ENCODE measurements around the gene ATPAF2. TPM values are rescaled to one million over a fixed set of nuclear protein-coding genes. Genes with fewer than 3 reads are reported as not detected.

The ATPAF2 gene
- total and polyA plus RNA-seq, 8 donors: 5.4 to 250 (median 19.1) TPM

DNA sequence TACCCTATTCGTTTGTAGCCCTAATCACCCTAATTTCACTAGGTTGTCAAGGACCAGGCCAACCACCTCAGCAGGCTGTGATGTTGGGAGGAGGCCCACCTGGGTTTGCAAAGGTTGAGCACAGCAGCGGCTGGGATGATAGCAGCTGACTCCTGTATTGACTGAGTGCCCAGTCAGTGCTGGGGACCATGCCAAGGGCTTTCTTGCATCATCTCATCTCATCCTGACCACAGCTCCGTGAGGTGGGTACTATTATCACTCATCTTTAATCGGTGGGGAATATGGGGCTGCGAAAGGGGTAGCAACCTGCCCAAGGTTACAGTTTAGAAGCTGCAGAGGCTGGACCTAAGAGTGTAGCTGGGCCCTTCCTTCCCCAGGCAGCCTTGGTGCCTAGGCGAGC lies 11.7 kb downstream of the ATPAF2 start:
- TF ChIP-seq CTCF (IDR thresholded peaks at IDR 0.05) (no peak), EP300 (IDR thresholded peaks at IDR 0.05) (no peak), POLR2A (IDR thresholded peaks at IDR 0.05) (no peak), POLR2AphosphoS5 (IDR thresholded peaks at IDR 0.05) (no peak)
- Histone ChIP-seq H3K4me3 (no peak overlapping the region), H3K27me3 (no peaks in the 10 kb centered on the region), H3K27ac (no peak overlapping the region), H3K9me3 (no peaks in the 10 kb centered on the region), H3K36me3 (peaks cover under 1 to 46% (median 39%) of the 10 kb centered on the region in 4 donors), H3K4me1 (peaks cover 0 to 8% (median 0%) of the 10 kb centered on the region in 4 donors)
- 70 to 85% (median 83%) methylated on average over 6 of the region's 6 CpGs for WGBS, 5 donors
- intact Hi-C loops (cut with DNase I; ENCODE audit: low total_unique reads): no loop called here
- no peak for DNase-seq

DNA sequence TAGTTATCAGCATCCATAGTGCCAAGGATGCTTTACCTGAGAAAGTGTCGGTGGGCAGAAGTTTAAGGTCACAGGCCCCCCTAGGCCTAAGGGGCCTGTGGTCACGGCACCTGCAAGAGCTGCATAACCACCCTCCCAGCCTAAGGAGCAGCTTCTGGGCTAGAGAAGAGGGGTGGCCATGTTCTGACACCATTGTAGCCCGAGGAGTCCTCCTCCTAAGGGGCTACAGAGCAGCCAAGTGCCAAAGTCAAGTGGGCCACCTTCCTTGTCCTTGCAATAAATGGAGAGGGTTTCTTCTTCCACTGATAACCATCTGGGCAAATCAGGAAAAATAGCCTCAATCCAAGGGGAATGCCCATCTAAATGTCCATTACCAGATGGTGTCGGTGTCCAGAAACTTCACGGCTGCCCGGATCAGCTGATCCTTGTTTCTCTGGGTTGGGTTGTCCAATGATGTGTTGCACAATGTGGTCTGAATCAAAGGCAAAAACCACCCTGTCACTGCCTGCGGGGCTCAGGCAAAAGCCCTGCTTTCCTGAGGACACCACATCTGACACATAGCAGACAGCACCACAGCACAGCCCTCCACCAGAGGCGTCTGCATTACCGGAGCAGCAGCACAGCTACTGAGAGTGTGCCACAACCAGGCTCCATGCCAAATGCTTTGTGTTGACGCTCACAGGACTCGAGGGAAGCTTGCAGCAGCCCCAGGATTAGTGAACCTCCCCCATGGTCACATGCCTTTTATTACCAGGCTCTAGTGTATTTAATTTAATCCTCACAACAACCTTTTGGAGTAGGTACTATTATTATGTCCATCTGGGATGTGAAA lies 12.8 kb downstream of the ATPAF2 start:
- H3K27ac ChIP-seq: no peak overlapping the region
- H3K36me3 ChIP-seq: peaks cover 4 to 57% (median 48%) of the 10 kb centered on the region in 4 donors
- H3K27me3 ChIP-seq: no peaks in the 10 kb centered on the region
- no peak overlapping the region for H3K4me3 ChIP-seq
- H3K4me1 ChIP-seq: peaks cover 0 to 8% (median 0%) of the 10 kb centered on the region in 4 donors
- 60 to 79% (median 70%) methylated on average over 7 to 11 of the region's 11 CpGs for WGBS, 5 donors
- intact Hi-C loops (cut with DNase I; ENCODE audit: low total_unique reads): no loop called here
- H3K9me3 ChIP-seq: no peaks in the 10 kb centered on the region
- DNase-seq: peak in 1 of 2 donors; percentile 45
- TF ChIP-seq POLR2AphosphoS5 (IDR thresholded peaks at IDR 0.05) (no peak), POLR2A (IDR thresholded peaks at IDR 0.05) (no peak), CTCF (IDR thresholded peaks at IDR 0.05) (no peak), EP300 (IDR thresholded peaks at IDR 0.05) (no peak)

DNA sequence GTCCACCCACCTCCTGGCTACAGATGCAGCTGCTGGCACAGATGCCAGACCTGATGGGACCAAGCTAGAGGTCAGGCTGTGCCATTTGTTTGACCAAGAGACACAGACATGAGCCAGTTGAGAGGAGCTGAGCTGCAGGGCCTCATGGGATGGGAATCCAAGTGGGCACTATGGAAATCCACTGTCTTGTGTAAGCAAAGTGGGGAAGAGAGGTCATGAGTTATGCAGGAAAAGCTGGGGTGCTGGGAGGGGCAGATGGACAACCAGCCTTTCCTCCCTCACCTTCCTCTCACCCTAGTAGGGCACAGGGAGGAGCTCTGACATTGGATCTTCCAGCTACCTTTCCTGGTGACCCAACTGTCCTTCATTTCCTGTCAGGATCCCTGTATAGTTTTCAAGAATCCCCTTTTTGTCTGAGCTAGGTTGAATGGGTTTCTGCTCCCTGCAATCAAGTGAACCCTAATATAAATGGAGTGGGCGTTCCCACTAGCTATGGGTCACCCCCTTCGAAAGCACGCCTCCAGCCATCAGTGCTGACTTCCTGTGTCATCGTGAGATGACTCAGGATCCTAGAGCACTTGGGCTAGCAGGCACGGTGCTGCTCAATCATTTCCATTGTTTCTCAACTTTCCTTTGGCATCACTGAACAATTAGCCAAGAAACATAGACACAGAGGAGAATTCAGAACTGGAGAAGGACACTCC lies 13.6 kb downstream of the ATPAF2 start:
- Histone ChIP-seq H3K9me3 (no peaks in the 10 kb centered on the region), H3K4me1 (peaks cover 0 to 8% (median 0%) of the 10 kb centered on the region in 4 donors), H3K27ac (no peak overlapping the region), H3K36me3 (peaks cover 4 to 63% (median 52%) of the 10 kb centered on the region in 4 donors), H3K27me3 (no peaks in the 10 kb centered on the region), H3K4me3 (no peak overlapping the region)
- intact Hi-C loops (cut with DNase I; ENCODE audit: low total_unique reads): no loop called here
- WGBS, 5 donors: 65 to 78% (median 74%) methylated on average over 5 of the region's 5 CpGs
- TF ChIP-seq POLR2AphosphoS5 (IDR thresholded peaks at IDR 0.05) (no peak), CTCF (IDR thresholded peaks at IDR 0.05) (no peak), EP300 (IDR thresholded peaks at IDR 0.05) (no peak), POLR2A (IDR thresholded peaks at IDR 0.05) (no peak)
- DNase-seq: no peak

DNA sequence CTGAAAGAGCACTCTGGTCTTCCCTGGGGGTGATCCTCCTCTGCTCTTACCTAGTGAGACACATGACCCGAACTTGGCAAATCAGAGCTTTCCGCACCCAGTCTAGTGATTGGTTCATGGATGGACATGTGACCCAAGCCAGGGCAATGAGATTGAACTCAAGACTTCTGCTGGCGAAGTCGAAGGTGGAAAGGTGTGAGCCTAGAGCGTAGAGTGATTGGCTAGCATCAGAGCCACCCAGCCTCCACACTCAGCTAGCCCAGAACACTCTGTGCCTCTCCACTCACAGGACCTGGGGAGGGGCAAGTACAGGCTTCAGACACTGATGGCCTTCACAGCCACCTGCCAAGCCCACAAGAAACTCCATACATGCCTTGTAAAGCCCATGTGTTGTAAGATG lies 17.6 kb downstream of the ATPAF2 start:
- intact Hi-C loops (cut with DNase I; ENCODE audit: low total_unique reads): no loop called here
- 91 to 97% (median 96%) methylated on average over 5 of the region's 5 CpGs for WGBS, 5 donors
- Histone ChIP-seq H3K27me3 (no peaks in the 10 kb centered on the region), H3K9me3 (no peaks in the 10 kb centered on the region), H3K36me3 (peaks cover 4 to 53% (median 44%) of the 10 kb centered on the region in 4 donors), H3K27ac (no peak overlapping the region), H3K4me3 (no peak overlapping the region), H3K4me1 (peaks cover 11 to 25% (median 15%) of the 10 kb centered on the region in 4 donors)
- no peak for DNase-seq
- TF ChIP-seq EP300 (IDR thresholded peaks at IDR 0.05) (no peak), POLR2AphosphoS5 (IDR thresholded peaks at IDR 0.05) (no peak), POLR2A (IDR thresholded peaks at IDR 0.05) (no peak), CTCF (IDR thresholded peaks at IDR 0.05) (no peak)
